ENCODE data around the gene VTI1A.

VTI1A gene

DNA sequence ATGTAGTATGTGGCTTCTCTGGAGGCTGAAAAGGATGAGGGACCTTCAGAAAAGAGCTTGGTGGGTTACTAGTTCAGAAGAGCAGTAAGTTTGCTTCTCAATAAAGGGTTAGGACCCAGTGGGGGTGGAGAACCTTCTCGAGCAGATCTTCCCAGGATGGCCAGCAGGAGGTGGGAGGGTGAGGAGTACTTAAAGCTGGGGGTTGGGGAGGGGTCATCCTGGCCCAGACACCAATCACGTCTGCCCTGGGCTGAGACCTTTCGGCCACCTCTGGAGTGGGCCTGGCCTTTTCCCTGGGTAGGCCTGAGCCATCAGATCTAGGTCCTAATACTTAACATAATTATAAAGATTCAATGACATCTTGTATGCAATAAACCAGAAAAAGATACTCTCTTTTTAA lies 354.0 kb downstream of the VTI1A start:
- DNase-seq (ENCODE audit: low read depth in 3 of 3, low spot score in 1 of 3): no peak

DNA sequence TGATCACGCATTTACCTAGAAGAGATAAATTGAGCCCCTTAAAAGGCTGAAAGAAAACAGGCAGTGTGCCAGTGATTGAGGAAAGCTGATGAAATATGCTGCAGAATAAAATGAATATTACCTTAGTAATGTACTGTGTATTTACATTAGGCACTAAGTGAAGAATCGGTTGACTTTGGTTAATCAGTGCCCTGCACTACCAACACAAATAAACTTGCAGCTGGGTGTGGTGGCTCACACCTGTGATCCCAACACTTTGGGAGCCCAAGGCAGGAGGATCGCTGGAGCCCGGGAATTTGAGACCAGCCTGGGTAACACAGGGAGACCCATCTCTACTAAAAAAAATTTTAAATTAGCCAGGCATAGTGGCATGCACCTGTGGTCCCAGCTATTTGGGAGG lies 354.7 kb downstream of the VTI1A start:
- DNase-seq (ENCODE audit: low read depth in 3 of 3, low spot score in 1 of 3): no peak

DNA sequence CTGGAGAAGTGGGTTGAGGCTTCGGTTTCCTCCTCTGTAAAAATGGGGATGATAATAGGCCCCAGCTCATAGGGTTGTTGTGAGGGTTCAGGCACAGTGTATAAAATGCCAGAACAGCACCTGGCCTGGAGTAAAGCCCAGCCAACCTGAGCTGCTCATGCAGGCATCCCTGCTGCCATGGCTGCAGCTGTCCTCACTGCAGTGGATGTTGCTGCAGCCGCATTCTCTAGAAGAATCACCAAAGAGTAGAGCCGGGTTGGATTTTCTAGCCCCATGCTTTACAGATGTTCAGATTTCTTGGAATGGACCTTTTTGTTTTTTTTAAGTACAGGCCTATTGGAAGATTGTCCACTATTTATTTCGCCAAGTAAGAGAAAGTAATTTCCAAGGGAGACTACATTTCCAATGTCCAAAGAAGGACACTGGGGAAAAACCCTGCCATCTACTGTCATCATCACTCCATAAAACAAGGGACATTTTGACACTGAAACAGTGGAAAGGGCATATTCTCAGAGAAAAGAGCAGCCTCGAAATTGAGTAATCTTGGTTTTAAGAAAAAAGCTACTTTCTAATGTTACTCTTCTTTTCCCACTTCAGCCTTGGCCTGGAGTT lies 355.5 kb downstream of the VTI1A start:
- DNase-seq (ENCODE audit: low read depth in 3 of 3, low spot score in 1 of 3): no peak

DNA sequence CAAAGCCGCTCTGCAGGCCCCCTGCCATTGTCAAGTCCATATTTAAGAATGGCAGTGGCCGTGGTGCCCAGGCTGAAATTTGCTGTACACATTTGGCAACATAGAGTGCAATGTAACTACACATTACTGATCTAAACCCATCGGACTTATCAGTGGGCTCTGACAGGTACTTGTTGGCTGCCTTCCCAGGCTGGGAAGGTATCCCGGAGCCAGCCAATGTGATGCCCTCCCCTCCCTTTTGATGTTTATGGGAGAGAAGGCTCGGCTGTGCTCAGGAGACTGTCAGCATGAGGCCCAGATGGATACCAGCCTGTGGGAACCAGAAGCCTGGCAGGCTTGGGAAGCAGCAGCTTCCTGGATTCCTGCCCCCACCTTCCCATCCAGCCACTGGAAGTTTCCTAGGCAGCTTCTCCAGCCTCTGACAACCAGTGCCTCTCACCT lies 357.0 kb downstream of the VTI1A start:
- DNase-seq (ENCODE audit: low read depth in 3 of 3, low spot score in 1 of 3): no peak

DNA sequence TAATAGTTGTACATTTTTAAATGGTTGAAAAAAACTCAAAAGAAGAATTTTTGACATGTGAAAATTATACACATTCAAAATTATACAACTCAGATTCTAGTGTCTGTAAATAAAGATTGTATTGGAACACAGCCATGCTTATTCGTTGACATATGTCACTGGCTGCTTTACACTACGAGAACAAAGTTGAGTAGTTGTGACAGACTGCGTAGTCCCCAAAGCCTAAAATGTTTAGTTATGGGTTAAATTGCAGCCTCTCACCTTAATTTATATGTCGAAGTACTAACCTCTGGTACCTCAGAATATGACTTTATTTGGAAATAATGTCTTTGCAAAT lies 358.2 kb downstream of the VTI1A start:
- DNase-seq (ENCODE audit: low read depth in 3 of 3, low spot score in 1 of 3): no peak

DNA sequence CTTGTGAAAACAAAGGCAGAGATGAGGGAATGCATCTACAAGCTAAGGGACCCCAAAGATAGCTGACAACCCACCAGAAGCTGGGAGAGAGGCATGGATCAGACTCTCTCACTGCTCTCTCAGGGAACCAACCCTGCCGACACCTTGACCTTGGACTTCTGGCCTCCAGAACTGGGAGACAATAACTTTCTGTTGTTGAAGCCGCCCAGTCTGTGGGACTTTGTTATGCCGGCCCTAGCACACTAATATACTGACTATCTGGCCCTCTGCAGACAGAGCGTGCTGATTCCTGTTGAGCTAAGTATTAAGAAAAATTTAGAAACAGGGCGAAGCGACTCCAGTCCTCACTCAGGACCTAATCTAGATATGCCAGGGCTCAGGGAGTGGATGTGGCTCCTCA lies 358.7 kb downstream of the VTI1A start:
- DNase-seq (ENCODE audit: low read depth in 3 of 3, low spot score in 1 of 3): no peak

DNA sequence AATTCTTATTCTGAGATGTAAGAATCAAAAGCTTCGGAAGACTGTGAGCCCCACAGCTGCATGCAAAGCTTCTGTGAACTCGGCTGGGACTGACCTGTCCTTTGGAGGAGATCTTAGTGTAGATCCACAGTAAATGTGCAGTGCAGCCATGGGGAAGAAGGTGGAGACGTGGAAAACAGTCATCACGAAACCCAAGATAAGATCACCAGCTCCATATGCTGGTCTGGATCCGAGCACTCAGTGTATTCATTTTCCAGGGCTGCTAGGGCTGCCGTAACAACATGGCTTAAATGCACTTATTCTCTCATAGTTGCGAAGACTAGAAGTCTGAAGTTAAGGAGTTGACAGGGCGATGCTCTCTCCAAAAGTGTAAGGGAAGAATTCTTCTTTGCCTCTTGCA lies 360.0 kb downstream of the VTI1A start:
- no peak for DNase-seq (ENCODE audit: low read depth in 3 of 3, low spot score in 1 of 3)

DNA sequence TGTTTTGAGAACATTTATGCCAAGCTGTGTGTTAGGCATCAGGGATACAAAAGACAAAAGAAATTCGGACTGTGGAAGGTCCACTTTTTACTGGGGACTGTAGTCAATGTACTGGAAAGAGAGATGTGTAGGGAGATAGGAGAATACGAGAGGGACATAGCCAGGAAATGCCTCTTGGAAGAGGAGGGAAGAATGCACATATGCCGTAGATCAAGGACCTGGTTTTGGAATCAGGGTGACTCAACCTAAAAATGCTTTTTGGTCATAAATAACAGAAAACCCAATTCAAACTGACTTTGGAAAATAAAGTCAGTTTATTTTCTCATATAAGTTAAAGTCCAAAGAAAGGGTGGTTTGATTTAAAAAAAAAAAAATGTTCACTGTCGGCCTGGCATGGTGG lies 362.7 kb downstream of the VTI1A start:
- no peak for DNase-seq (ENCODE audit: low read depth in 3 of 3, low spot score in 1 of 3)

DNA sequence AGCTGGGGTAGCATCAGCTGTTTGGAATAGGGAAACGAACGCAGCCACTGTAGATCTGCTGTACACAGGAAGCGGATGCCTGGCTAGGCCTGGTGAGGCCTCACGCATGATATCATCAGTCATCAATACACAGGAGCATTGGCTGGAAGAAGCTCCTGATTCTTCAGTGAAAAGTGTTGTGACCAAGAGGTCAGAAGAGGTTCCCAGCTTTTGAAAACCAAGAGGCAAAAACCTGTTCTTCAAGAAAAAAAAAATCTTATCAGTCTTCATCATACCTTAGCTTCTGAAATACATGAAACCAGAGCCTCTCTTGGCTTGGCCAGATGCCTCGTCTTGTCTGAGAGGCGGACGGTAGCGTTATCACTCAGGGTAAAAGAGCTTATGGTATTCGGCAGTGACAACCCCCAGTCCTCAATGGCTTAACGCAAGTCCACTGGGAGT lies 363.7 kb downstream of the VTI1A start:
- DNase-seq (ENCODE audit: low read depth in 3 of 3, low spot score in 1 of 3): no peak

DNA sequence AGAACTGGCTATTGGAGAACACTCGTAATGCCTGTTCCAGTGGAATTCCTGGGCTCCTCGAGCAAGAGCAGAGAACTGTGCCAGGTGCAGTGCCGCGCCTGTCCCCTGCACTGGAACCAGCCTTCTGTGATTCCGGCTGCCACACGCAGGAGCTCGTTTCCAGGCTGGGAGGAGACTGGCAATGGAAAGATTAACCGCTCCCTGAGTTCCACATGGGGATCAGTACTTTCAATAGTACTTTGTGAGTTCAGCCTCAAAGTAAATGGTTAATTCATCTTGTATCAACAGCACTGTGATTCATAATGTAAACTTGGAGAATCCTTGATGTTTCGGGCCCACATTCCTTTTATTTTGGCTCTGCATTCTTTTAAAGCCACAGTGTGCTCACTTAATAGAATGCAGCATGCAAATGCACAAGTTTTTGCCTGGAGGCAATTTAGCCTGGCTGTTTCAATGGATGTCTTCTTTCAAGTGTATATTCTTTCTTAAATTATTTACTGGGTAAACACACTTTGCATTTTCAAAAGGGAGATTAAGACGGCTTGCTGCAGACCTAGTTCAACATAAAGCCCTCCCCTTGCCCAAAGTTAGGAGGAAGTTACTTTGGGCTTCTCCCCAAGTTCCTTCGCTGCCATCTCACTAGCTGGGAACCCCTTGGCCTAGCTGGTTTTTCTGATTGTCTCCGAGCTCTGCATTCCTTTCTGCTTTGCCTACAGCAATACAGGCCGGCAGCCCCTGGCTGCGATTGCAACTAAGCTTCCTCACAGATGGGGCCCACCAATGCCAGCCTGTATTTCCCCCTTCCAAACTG lies 364.9 kb downstream of the VTI1A start:
- no peak for DNase-seq (ENCODE audit: low read depth in 3 of 3, low spot score in 1 of 3)

DNA sequence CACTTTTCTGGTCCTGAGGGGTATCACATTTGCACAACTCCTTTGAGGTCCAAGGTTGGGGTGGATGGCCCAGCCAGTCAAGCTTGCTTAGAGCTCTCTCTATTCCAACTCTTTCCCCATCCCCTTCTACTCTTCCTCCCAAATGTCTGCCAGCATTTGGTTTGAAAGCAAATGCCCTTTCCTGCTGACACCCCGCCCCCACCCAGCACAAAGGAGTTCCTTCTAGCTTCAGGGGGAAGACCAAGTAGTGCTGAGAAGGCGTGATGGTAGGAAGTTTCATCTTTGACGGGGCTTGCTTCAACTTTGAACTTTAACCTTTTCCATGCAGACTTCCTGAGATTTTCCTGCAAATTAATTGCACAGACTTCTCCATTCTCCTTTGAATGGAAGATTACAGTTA lies 365.6 kb downstream of the VTI1A start:
- no peak for DNase-seq (ENCODE audit: low read depth in 3 of 3, low spot score in 1 of 3)

DNA sequence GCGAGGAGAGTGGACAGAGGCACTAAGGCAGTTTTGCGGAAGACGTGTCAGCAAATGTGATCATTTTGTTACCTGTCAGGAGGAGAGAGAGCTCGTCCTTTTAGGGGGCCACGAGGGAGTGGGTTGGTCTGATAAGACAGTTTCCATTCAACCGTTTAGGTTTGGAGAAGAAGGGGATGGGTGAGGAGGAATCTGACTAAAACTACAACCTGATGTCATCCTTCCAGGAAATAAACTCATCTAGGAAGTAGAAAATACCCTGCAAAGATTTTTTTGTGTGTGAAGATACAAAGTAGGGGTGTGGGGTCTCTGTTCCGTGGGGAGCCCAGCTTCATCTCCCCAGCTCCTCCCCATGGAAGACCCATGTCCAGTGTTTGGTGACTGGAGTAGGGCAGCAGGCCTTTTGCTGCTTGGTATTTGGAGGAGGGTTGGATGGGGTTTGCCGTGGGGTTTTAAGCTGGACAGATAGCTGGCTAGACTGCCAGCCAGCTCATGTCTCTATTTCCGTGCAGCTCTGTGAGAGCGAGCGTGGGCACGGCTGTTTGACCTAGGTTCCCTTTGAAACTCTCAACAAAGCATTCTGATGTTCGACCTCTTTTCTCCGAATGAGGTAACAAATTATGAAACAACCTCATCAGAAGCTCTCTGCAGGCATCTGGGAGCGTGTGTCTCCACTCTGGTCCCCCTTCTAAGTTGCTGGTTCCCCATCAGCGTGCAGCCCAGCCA lies 367.0 kb downstream of the VTI1A start:
- no peak for DNase-seq (ENCODE audit: low read depth in 3 of 3, low spot score in 1 of 3)

DNA sequence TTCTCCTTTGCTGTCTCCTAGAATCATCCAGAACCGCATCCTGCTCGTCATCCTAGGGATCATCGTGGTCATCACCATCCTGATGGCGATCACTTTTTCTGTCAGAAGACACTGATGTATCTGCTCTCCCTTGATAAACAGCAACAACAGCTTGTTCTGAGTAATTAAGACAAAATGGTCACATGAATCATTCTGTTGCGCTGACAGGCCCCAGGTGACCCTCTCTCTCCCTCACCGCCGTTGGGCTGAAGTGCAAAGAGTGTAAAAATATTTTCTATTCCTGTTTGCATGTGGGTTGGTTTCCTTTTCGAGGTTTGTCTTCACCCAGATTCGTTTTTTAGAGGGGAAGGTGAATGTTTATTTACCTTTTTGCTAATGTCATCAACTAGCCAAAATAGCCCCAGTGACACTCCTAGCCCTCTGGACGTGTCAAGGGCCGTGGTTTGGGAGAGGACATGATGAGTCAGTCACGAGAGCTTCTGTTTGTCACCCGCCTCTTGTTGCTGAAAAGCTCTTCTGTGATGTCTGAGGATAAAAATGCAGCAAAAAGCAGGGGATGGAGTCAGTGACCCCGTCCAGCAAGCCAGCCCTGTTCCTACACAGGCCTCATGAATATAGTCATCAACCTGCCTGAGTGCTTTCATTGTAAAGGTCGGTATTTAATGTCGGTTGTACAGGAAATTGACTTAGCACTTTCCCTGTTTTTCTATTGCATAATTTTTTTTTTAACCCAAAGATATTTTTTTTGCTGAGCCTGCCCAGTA lies 368.4 kb downstream of the VTI1A start:
- no peak for DNase-seq (ENCODE audit: low read depth in 3 of 3, low spot score in 1 of 3)

DNA sequence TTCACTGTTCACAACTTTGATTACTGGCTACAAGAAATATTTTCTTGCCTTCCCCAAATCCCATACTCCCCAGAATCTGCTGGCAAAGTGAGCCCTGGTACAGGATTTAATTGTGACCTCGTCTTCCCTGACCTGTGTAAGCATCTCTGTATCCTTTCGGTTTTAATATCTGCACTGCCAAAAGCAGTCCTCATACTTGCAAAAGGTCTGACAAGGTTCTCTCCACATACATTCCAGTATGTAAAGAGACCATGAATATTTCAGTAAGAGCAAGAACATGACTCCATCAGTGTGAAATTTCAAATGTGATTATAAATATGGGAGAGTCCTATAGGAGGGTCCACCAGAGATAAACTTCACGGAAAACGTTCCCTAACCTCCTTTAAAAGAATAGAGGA lies 369.0 kb downstream of the VTI1A start:
- DNase-seq (ENCODE audit: low read depth in 3 of 3, low spot score in 1 of 3): no peak

DNA sequence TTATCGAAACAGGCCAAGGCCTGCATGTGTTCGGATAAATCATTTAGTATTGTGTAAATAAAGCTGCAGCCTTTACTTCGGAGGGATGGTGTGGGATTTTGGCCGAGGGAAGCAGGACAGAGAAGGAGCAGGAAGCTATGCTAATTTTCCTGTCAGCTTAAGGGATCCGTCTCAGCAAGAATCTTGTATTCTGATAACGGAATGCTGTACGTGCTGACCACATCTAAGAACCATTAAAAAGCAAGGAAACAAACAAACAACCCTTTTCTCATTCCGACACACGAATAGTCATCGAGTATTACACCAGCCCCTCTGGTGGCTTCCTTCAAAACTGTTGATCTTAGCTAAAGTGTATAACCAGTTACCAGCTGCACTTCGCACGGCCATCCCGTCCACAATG lies 369.9 kb downstream of the VTI1A start:
- no peak for DNase-seq (ENCODE audit: low read depth in 3 of 3, low spot score in 1 of 3)

DNA sequence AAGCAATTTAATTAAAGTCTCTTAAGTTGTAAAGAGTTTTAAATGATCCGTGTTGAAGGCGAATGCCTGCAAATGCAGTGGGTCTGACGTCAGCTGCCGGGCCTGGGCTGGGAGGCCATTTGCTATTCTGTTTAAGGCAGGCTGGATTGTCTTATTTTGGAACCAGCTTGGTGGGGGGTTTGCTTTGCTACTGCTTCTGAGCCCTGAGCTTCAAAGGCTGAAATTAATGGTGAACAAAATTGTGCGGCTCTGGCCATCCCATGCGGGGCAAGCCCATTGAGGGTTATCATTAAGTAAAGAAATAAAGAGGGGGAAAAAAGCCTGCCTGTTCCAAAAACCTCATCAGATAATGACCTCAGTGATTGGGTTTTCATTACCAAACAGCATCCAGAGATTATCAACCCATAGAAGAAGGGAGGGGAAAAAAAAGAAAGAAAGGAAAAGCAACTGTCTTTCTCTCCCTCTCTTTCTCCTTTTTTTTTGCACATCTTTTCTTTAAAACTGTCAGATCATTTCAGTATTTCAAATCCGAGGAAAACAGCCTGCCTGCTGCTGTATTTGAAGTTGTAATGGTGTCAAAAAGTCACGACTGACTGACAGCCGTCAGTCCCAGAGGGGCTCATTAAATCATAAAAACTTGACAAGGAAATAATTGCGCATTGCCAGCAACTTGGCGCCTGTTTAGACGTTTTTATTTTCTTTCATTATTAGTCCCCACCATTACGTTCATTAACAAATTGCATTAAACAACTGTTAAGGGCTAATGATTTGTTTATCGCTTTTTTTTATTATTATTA lies 371.2 kb downstream of the VTI1A start:
- DNase-seq (ENCODE audit: low read depth in 3 of 3, low spot score in 1 of 3): no peak

DNA sequence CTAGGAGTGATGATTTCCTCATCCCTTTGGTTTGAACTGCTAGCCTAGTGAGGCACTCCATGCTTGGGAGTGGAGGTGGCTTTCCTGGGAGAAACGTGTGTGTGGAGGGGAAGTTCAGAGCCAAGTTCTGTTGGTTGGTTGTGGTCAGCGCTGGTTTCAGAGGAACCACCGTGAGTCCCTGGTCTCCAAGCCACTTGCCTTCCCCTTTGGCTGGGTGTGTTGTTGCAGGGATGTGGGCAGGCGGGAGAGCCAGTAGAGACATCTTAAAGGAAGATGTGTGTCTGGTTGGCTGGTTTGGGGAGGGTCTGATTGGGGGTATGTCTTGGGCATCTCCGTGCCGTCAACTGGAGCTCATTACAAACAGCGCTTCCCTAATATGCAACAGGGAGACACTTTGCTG lies 372.2 kb downstream of the VTI1A start:
- no peak for DNase-seq (ENCODE audit: low read depth in 3 of 3, low spot score in 1 of 3)

DNA sequence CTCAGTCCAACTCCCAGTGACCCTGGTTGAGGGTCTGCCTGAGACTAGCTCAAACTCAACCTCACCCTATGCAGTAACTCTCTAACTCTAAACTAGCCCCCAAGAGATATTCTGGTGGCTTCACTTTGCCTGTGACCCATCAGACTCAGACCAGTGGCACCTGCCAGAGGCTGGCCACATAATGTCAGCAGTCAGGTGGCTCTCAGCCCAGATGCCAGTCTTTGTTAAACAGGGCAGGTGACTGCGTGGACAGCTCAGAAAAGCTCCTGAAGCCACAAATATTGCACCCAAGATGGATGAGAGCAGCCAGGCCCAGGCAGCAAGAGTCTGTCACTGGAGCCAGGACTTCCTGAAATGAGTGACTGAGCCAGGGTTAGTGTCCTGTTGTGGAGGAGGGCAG lies 373.3 kb downstream of the VTI1A start:
- no peak for DNase-seq (ENCODE audit: low read depth in 3 of 3, low spot score in 1 of 3)

DNA sequence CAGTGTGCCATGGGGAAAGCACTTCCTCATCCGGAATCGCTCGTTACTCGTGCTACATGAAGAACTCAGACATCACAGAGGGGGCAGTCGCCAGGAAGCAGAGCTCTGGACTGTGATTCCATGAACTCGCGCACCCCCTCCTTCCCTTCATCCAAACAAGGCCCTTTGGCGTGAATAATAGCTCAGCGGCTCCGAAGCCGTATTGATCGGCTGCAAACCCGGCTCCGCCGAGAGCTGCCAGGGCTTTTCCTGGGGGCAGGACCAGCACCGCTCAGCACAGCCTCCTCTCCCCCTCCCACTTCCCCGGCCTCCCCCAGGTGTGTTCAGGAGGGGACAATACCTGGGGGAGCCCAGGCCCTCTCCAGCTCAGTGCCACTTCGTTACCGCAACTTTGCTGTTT lies 374.0 kb downstream of the VTI1A start:
- DNase-seq (ENCODE audit: low read depth in 3 of 3, low spot score in 1 of 3): no peak

DNA sequence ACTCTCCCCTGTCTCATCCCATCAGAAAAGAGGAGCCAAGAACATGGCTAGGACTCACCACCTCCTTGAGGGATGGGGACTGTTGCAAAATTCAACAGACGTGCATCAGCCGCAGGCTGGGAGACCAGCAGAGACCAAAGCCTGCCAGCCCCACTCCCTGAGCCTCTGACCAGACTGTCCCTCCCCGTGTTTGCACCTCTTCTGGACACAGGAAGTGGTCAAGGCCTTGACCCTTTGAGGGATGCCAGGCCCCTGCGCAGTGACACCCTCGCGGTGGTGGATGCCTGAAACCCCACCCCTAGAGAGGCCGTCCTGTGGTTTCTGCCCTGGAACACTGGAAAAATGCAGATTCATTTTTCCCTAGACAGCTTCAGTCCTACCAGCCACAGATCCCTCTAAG lies 374.6 kb downstream of the VTI1A start:
- no peak for DNase-seq (ENCODE audit: low read depth in 3 of 3, low spot score in 1 of 3)

DNA sequence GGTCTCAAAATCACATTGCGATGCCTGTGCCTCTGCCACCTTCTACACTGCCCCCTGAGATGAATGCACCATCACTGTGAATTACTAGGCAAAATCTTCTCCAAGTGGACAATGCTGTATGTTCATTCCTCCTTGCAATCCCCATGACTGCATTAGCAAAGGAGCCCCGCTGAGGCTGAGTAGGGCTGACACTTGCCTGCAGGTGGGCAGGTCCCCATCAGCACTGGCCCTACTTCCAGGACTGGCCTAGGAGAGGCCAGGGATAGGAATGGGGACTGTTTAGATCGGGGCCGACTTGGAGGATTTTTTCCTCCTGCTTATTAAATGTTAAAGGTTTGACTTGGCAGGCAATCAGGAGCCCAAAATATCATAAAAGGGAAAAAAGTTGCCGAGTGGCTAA lies 376.0 kb downstream of the VTI1A start:
- no peak for DNase-seq (ENCODE audit: low read depth in 3 of 3, low spot score in 1 of 3)

Measured in stimulated activated CD4-positive, alpha-beta T cell treated with anti-CD3 and anti-CD28 coated beads, TNF-alpha, amount 100 ng/mL, for 1 hour (primary cell).